ENCODE measurements around the gene RUNDC1. TPM values are rescaled to one million over a fixed set of nuclear protein-coding genes. Genes with fewer than 3 reads are reported as not detected.

The RUNDC1 gene
- total and polyA plus RNA-seq, 2 of the 8 experiments (the other 6 are each of a cell fraction or from before 2014, with no cell fraction given): 7.9 to 11.9 TPM

GRCh38 chr17:43031666-43032065, 51.3 kb downstream of the RUNDC1 start:
- no peak overlapping the region for H2BK120ac ChIP-seq (replicated peaks; ENCODE audit: low read depth, low read length)
- H4K5ac ChIP-seq (ENCODE audit: insufficient read length, low read depth, low read length): no peak overlapping the region
- no peak overlapping the region for H3K4me3 ChIP-seq (ENCODE audit: extremely low read depth in 1 of 4, insufficient read depth in 2 of 4, low read depth in 3 of 4, low read length in 4 of 4)
- DNase-seq (ENCODE audit: low read depth in 1 of 2, low spot score in 2 of 2) (no peak), FAIRE-seq (no peak)
- TF ChIP-seq CREB1 (IDR thresholded peaks at IDR 0.05) (no peak), SIN3A (conservative IDR thresholded peaks at IDR 0.05 in 1 of 2, IDR thresholded peaks at IDR 0.05 in 1 of 2; ENCODE audit: low read depth in 1 of 2, low read length in 2 of 2) (no peak), EGR1 (IDR thresholded peaks at IDR 0.05; ENCODE audit: borderline replicate concordance, low read depth, low read length) (no peak), POLR2A (IDR thresholded peaks at IDR 0.05; ENCODE audit: control extremely low read depth in 1 of 2, low read depth in 2 of 2, low read length in 2 of 2) (no peak), JUND (IDR thresholded peaks at IDR 0.05; ENCODE audit: low read length) (no peak), CTBP2 (IDR thresholded peaks at IDR 0.05; ENCODE audit: borderline replicate concordance, insufficient read depth, insufficient read length, low read length) (no peak), SIX5 (IDR thresholded peaks at IDR 0.05; ENCODE audit: low read depth, low read length) (no peak)
- TF ChIP-seq, protein P1, sequence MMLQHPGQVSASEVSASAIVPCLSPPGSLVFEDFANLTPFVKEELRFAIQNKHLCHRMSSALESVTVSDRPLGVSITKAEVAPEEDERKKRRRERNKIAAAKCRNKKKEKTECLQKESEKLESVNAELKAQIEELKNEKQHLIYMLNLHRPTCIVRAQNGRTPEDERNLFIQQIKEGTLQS (IDR thresholded peaks at IDR 0.05; ENCODE audit: insufficient read depth, low read depth, low read length): no peak
- ChIA-PET CTCF (ENCODE audit: partially characterized antibody) (interaction anchor here (1.0 to 1.3 kb wide), 3 partner anchors 35 to 278 kb away, joined by 3 to 5 read pairs (median 4); no protein-coding TSS in a partner anchor), POLR2A (ENCODE audit: partially characterized antibody) (interaction anchor here (0.6 to 4.0 kb wide), 4 partner anchors 10 to 108 kb away, joined by 3 to 21 read pairs (median 13); partner anchors contain the start of genes RPL27 and VAT1)
- no peaks in the 10 kb centered on the region for H3K27me3 ChIP-seq (replicated peaks in 1 of 4; ENCODE audit: control insufficient read depth in 3 of 4, extremely low read depth in 1 of 4, insufficient read depth in 3 of 4, low read length in 3 of 4)
- 84% methylated on average over 3 of the region's 3 CpGs; no CpG with 5 or more reads in 1 of the 2 experiments for WGBS, 2 experiments (ENCODE audit: extremely low coverage in 1 of 2, insufficient coverage in 1 of 2, insufficient read length in 1 of 2, insufficient replicate concordance in 2 of 2, low coverage in 1 of 2, low lambda C conversion rate in 2 of 2, missing lambda C conversion rate in 1 of 2)
- H3K4me1 ChIP-seq (replicated peaks in 1 of 4; ENCODE audit: control insufficient read depth in 3 of 4, insufficient read depth in 4 of 4, low read length in 3 of 4): peaks cover 25 to 46% (median 36%) of the 10 kb centered on the region in 4 experiments
- no peak overlapping the region; the same call in 1 of the 2 replicates for H2AK5ac ChIP-seq (ENCODE audit: low read depth, low read length)
- H3K23me2 ChIP-seq (ENCODE audit: low read depth, low read length): no peaks in the 10 kb centered on the region
- H4K91ac ChIP-seq (replicated peaks; ENCODE audit: insufficient read length, low read length): no peak overlapping the region
- no peaks in the 10 kb centered on the region for H3K9me3 ChIP-seq (ENCODE audit: insufficient read depth in 2 of 2, low read depth in 1 of 2, low read length in 1 of 2)
- no peak overlapping the region for H3K14ac ChIP-seq (ENCODE audit: insufficient read length)
- no peak overlapping the region for H2BK15ac ChIP-seq (ENCODE audit: low read length)
- H2AFZ ChIP-seq (ENCODE audit: low read length): no peak overlapping the region
- no peaks in the 10 kb centered on the region; the same call in 1 of the 2 replicates for H3K79me1 ChIP-seq (ENCODE audit: low read depth, low read length)
- no peak overlapping the region for H2BK12ac ChIP-seq (ENCODE audit: low read depth, low read length)
- no peak overlapping the region for H2BK20ac ChIP-seq (ENCODE audit: low read length)
- H2BK5ac ChIP-seq (ENCODE audit: low read depth, low read length): no peak overlapping the region
- no peak overlapping the region for H4K8ac ChIP-seq (ENCODE audit: extremely low read depth, insufficient read depth, low read length)
- H3K23ac ChIP-seq (ENCODE audit: insufficient read length): no peak overlapping the region
- H3K4ac ChIP-seq (replicated peaks; ENCODE audit: insufficient read length, low read depth, low read length): no peak overlapping the region
- H3K9ac ChIP-seq (replicated peaks in 1 of 4; ENCODE audit: extremely low read depth in 1 of 4, low read depth in 3 of 4, low read length in 3 of 4): no peak overlapping the region
- H3K18ac ChIP-seq (ENCODE audit: extremely low read depth, low read length): no peak overlapping the region
- H3K4me2 ChIP-seq (ENCODE audit: insufficient read depth in 1 of 2, low read depth in 2 of 2, low read length in 2 of 2): no peak overlapping the region
- H3K79me2 ChIP-seq (ENCODE audit: control insufficient read depth in 1 of 2, insufficient read depth in 2 of 2, low read length in 2 of 2): no peaks in the 10 kb centered on the region; a peak in 1 of 4 replicates
- H3K56ac ChIP-seq (replicated peaks; ENCODE audit: insufficient read length, low read depth, low read length): no peak overlapping the region
- H4K20me1 ChIP-seq (replicated peaks in 1 of 2; ENCODE audit: control insufficient read depth in 1 of 2, insufficient read depth in 2 of 2, low read length in 2 of 2): no peaks in the 10 kb centered on the region
- no peak overlapping the region for H3K27ac ChIP-seq (ENCODE audit: low read depth, low read length)
- peaks cover 0 to 22% (median 4%) of the 10 kb centered on the region in 4 experiments; a peak in 2 of 8 replicates for H3K36me3 ChIP-seq (ENCODE audit: control insufficient read depth in 2 of 4, insufficient read depth in 4 of 4, low read length in 3 of 4)
